Tibial artery (tissue), 4 donors: ENCODE measurements around the gene NCDN.

Experiments
- DNase-seq, 2 donors: peaks; one replicate each; pipeline ENCODE4 v3.0.0-alpha.2; 2019
- H3K27ac ChIP-seq, 2 donors: fragments of 200-600 bp; sonication (generic) in 1 of 2; 1 replicate in 1 of 2; 2 replicates in 1 of 2; pipeline ENCODE4 v1.5.1; 2018 to 2019; ENCODE audit warnings: mild to moderate bottlenecking in 1 of 2
- H3K27me3 ChIP-seq, 2 donors: fragments of 200-600 bp; sonication (generic) in 1 of 2; one replicate each; pipeline versions ENCODE4 v1.5.1 to v1.6.0; 2016 to 2019
- H3K36me3 ChIP-seq, 3 donors: fragments of 200-600 bp; sonication (generic) in 2 of 3; one replicate each; pipeline ENCODE4 v1.5.1; 2016 to 2019; ENCODE audit warnings: mild to moderate bottlenecking in 2 of 3
- H3K4me1 ChIP-seq, 4 donors: fragments of 200-600 bp; sonication (generic) in 2 of 4; 1 replicate in 3 of 4; 2 replicates in 1 of 4; pipeline ENCODE4 v1.5.1; 2016 to 2019
- H3K4me3 ChIP-seq, 2 donors: fragments of 200-600 bp; sonication (generic) in 1 of 2; 1 replicate in 1 of 2; 2 replicates in 1 of 2; pipeline ENCODE4 v1.5.1; 2018 to 2019; ENCODE audit warnings: mild to moderate bottlenecking in 2 of 2
- H3K9me3 ChIP-seq, 3 donors: fragments of 200-600 bp; sonication (generic) in 1 of 3; one replicate each; pipeline ENCODE4 v1.5.1; 2016 to 2019
- intact Hi-C: fragments of 100-400 bp; cut with DNase I; formaldehyde crosslinking; loops from one replicate; pipeline ENCODE4 v1.15.0; 2023; ENCODE audit warnings: low total_unique reads
- TF ChIP-seq, protein P1 (sequence below), 2 experiments: fragments of 200-600 bp in 1 of 2; fragments of 450-650 bp in 1 of 2; IDR thresholded peaks; one replicate each; pipeline ENCODE4 v1.5.1; 2017 to 2019; ENCODE audit warnings: antibody characterized with exemption in 2 of 2, mild to moderate bottlenecking in 1 of 2, moderate library complexity in 1 of 2

The NCDN gene

DNA sequence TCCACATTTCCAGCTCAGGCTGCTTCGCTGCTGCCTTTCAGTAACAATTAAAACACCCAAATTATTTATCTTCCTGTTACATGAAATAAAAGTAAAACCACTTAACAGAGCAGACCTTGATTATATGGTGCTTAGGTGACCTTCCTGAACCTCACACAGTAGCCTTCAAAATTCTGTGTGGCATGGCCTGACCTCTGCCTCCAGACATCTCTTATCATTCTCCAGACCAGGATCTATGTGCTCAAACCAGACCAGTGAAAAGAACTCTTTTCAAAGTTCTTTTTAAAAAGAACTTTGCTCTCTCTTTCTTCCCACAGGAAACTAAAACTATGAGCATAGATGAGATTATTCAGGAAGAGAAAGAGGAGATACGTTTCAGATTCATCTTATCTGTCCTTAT lies 38.2 kb upstream of the NCDN start:
- H3K27me3 ChIP-seq, result no peaks in the 10 kb centered on the region
- TF ChIP-seq, protein P1, sequence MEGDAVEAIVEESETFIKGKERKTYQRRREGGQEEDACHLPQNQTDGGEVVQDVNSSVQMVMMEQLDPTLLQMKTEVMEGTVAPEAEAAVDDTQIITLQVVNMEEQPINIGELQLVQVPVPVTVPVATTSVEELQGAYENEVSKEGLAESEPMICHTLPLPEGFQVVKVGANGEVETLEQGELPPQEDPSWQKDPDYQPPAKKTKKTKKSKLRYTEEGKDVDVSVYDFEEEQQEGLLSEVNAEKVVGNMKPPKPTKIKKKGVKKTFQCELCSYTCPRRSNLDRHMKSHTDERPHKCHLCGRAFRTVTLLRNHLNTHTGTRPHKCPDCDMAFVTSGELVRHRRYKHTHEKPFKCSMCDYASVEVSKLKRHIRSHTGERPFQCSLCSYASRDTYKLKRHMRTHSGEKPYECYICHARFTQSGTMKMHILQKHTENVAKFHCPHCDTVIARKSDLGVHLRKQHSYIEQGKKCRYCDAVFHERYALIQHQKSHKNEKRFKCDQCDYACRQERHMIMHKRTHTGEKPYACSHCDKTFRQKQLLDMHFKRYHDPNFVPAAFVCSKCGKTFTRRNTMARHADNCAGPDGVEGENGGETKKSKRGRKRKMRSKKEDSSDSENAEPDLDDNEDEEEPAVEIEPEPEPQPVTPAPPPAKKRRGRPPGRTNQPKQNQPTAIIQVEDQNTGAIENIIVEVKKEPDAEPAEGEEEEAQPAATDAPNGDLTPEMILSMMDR (IDR thresholded peaks at IDR 0.05), result no peak
- no peaks in the 10 kb centered on the region for H3K36me3 ChIP-seq
- intact Hi-C loops, result no loop called here
- no peak overlapping the region for H3K27ac ChIP-seq
- H3K9me3 ChIP-seq, result no peaks in the 10 kb centered on the region
- H3K4me3 ChIP-seq, result no peak overlapping the region
- DNase-seq, result no peak
- H3K4me1 ChIP-seq, result no peaks in the 10 kb centered on the region

GRCh38 chr1:35524106-35524505 lies 33.5 kb upstream of the NCDN start:
- H3K36me3 ChIP-seq, result no peaks in the 10 kb centered on the region
- H3K4me3 ChIP-seq, result no peak overlapping the region
- H3K27me3 ChIP-seq, result no peaks in the 10 kb centered on the region
- intact Hi-C loops, result no loop called here
- TF ChIP-seq, protein P1 (IDR thresholded peaks at IDR 0.05), result no peak
- H3K4me1 ChIP-seq, result no peaks in the 10 kb centered on the region
- H3K27ac ChIP-seq, result no peak overlapping the region
- no peak for DNase-seq
- H3K9me3 ChIP-seq, result no peaks in the 10 kb centered on the region

DNA sequence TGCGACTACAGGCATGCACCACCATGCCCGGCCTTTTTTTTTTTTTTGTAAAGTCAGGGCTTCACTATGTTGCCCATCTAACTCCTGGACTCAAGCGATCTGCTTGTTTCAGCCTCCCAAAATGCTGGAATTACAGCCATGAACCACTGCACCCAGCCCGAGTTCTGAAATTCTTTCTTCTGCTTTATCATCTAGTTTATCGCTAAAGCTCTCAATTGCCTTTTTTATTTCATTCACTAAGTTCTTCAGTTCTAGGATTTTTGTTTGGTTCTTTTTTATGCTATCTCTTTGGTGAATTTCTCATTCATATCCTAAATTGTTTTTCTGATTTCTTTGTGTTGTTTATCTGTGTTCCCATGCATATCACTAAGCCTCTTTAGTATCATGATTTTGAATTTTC lies 27.4 kb upstream of the NCDN start:
- no peak for DNase-seq
- no peaks in the 10 kb centered on the region for H3K9me3 ChIP-seq
- H3K27me3 ChIP-seq, result no peaks in the 10 kb centered on the region
- TF ChIP-seq, protein P1 (IDR thresholded peaks at IDR 0.05), result no peak
- H3K27ac ChIP-seq, result no peak overlapping the region
- H3K4me3 ChIP-seq, result no peak overlapping the region
- H3K4me1 ChIP-seq, result peaks cover 0 to 29% (median 20%) of the 10 kb centered on the region in 4 donors
- intact Hi-C loops, result no loop called here
- H3K36me3 ChIP-seq, result peaks cover 0 to 9% (median 4%) of the 10 kb centered on the region in 3 donors

- peaks cover 0 to 29% (median 20%) of the 10 kb centered on the region in 4 donors for H3K4me1 ChIP-seq
- H3K27me3 ChIP-seq, result no peaks in the 10 kb centered on the region
- H3K4me3 ChIP-seq, result no peak overlapping the region
- intact Hi-C loops, result no loop called here
- no peak for DNase-seq
- no peak overlapping the region for H3K27ac ChIP-seq
- no peaks in the 10 kb centered on the region for H3K9me3 ChIP-seq
- peaks cover 0 to 9% (median 4%) of the 10 kb centered on the region in 3 donors for H3K36me3 ChIP-seq
- TF ChIP-seq, protein P1 (IDR thresholded peaks at IDR 0.05), result no peak
Measured at GRCh38 chr1:35530946-35531345, 26.7 kb upstream of the NCDN start.

DNA sequence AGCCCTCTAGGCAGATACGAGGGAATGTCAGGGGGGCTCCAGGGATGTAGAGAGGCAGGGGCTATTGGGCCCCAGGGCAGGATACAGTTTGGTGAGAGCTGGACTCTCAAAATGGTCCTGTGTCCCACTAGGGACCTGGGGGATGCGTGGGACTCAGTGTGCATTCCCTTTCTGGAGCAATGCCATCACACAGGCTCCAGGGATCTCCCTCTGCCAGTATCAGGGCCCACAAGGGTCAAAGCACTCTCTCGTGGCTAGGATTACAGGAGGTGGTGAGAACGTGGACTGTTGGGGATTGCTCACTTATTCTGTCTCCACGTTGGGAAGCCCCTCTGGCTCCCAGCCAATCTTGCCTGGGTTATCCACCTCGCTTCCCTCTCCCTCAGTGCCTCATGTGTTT lies 26.2 kb upstream of the NCDN start:
- DNase-seq, result no peak
- intact Hi-C loops, result no loop called here
- peaks cover 0 to 9% (median 4%) of the 10 kb centered on the region in 3 donors for H3K36me3 ChIP-seq
- H3K9me3 ChIP-seq, result no peaks in the 10 kb centered on the region
- H3K4me3 ChIP-seq, result no peak overlapping the region
- H3K4me1 ChIP-seq, result peaks cover 0 to 29% (median 20%) of the 10 kb centered on the region in 4 donors
- TF ChIP-seq, protein P1 (IDR thresholded peaks at IDR 0.05), result no peak
- no peak overlapping the region for H3K27ac ChIP-seq
- no peaks in the 10 kb centered on the region for H3K27me3 ChIP-seq
